DLD1 (cell line): ENCODE results near the gene PSMD8.
"Not testable (repeated sequence)": the region's sequence is repeated elsewhere in the genome, so short reads cannot be mapped to it uniquely, and the experiment has no call there.

Experiments used
- in situ Hi-C: cut with HindIII; loops from 2 replicates; pipeline ENCODE4 v1.10.0; 2017; ENCODE audit warnings: low sequenced_read_pairs

Gene PSMD8

DNA sequence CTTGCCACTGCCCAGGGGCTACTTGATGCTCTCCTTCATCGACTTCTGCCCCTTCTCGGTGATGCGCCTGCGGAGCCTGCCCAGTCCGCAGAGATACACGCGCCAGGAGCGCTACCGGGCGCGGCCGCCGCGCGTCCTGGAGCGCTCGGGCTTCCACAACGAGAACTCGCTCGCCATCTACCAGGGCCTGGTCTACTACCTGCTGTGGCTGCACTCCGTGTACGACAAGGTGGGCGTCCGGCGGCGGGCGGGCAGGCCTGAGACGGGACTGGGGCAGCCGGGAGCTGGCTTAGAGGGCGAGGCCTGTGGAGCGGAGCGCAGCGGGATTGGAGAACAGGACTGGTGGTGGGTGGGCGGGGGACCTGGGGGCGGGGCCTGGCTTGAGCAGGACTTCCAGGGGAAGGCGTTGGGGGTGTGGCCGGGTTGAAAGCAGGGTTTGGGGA, 12.7 kb upstream of the PSMD8 start:
- in situ Hi-C loops = no loop called here

DNA sequence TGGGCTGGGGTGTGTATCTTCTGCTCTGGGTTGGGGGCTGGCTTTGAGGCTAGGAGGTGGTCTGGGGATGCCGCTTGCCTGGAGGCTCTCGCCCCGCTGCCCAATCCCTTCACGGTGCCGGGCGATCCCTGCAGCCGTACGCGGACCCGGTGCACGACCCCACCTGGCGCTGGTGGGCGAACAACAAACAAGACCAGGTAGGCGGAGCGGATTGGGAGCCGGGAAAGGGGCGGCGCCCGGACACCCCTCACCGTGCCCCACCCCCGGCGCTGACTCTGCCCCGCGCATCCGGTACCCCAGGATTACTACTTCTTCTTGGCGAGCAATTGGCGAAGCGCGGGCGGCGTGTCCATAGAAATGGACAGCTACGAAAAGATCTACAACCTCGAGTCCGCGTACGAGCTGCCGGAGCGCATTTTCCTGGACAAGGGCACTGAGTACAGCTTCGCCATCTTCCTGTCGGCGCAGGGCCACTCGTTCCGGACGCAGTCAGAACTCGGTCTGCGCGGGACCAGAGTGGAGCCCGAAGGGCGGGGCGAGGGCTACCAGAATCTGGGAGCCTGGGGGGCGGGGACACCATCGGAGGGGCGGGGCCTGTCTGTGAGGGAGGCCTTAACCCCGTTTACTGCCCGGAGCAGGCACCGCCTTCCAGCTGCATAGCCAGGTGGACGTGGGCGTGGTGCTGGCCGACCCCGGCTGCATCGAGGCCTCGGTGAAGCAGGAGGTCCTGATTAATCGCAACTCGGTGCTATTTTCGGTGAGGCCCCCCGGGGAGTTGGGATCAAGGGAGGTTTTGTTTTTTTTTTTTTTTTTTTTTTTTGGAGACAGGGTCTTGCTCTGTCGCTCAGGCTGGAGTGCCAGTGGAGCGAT, 12.1 kb upstream of the PSMD8 start:
- in situ Hi-C loops = no loop called here

DNA sequence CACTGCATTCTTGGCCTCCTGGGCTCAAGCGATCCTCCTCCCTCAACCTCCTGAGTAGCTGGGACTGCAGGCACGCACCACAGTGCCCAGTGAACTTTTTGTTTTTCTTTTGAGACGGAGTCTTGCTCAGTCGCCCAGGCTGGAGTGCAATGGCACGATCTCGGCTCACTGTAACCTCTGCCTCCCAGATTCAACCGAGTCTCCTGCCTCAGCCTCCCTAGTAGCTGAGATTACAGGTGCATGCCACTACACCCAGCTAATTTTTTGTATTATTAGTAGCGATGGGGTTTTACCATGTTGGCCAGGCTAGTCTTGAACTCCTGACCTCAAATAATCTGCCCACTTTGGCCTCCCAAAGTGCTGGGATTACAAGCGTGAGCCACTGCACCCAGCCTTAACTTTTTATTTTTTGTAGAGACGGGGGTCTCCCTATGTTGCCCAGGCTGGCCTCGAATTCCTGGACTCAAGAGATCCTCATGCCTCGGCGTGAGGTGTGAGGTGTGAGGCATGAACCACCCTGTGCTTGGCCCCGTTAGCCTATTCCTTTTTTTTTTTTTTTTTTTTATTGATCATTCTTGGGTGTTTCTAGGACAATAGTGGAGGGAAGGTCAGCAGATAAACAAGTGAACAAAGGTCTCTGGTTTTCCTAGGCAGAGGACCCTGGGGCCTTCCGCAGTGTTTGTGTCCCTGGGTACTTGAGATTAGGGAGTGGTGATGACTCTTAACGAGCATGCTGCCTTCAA, 11.3 kb upstream of the PSMD8 start:
- in situ Hi-C loops = not testable (repeated sequence)

DNA sequence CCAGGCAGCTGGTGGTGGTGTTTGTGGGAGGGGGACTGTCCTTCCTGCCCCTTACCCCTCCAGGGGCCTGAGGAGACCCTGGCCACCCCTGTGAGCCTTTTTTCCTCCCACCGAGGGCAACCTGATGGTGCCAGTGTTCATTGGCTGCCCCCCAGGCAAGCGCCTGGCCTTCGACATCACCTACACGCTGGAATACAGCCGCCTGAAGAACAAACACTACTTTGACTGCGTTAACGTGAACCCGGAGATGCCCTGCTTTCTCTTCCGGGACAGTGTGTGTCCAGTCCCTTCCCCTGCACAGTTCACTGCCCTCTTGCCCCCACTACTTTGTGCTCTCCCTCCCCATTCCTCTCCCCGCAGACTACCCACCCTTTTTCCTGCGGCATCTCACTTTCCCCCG, 7.3 kb upstream of the PSMD8 start:
- in situ Hi-C loops = no loop called here

DNA sequence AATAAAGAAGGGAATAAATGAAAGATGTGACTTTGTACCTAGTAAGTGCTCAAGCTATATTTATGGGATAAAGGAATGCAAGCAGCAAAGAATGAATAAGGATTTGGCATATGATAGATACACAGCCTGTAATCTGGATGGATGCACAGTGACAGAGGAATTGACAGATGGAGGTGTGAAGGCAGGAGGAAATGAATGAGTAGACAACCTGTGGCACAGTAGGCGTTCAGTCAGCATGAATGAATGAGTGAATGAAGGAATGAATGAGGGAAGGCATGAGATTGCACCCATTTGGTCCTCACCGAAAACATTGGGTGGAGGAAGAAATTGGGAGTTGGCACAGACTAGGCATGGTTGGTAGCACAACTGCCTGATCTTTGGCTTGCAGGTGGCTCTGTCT, 4.8 kb upstream of the PSMD8 start:
- in situ Hi-C loops = no loop called here

DNA sequence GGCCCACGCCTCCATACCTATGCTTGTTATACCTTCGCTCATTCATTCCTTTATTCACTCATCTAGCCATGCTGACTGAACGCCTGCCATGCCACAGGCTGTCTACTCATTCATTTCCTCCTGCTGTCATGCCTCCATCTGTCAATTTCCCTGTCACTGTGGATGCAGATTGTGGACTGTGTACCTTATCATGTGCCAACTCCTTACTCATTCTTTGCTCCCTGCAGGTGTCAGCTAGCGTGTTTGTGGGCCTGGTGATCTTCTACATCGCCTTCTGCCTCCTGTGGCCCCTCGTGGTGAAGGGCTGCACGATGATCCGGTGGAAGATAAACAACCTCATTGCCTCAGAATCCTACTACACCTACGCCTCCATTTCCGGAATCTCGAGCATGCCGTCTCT, 4.1 kb upstream of the PSMD8 start:
- in situ Hi-C loops = no loop called here

DNA sequence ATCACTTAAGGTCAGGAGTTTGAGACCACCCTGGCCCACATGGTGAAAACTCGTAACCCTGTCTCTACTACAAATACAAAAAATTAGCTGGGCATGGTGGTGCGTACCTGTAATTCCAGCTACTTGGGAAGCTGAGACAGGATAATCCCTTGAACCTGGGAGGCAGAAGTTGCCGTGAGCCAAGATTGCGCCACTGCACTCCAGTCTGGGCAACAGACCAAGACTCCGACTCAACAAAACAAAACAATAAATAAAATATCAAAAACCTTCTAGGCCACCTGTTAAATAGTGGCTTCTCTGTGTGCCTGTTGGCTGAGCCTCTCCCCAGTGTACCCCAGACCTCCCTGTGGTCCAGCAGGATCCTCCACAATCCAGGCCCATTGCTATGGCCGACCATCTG, 3.3 kb upstream of the PSMD8 start:
- in situ Hi-C loops = no loop called here

DNA sequence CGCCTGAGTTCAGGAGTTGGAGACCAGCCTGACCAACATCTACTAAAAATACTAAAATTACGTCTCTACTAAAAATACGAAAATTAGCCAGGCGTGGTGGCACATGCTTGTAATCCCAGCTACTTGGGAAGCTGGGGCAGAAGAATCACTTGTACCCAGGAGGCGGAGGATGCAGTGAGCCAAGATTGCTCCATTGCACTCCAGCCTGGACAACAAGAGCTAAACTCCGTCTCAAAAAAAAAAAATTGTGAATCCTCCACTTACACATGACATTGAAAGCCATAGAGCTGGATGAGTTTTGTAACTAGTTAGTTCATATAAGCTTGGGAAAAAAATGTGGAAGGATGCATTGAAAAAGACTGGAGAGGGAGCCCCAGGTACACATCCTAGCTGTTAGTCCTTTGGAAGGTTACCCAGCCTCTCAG, 452 bp upstream of the PSMD8 start:
- in situ Hi-C loops = no loop called here

DNA sequence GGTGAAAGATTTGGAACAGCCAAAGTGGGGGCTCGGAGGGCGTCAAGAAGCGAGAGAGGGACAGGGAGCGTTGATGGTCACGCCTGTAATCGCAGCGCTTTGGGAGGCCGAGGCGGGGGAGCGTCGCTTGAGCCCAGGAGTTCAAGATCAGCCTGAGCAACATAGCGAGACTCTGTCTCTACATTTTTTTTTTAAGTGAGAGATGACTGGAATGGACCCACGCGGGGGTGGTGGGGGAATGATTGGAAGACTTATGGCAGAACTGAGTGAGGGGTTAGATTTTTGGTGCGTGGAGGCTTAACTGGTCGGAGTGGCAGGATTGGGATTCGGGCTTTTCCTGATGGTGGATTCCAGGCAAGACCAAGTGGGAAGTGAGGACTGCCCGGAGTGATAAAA, 725 bp downstream of the PSMD8 start:
- in situ Hi-C loops = no loop called here

DNA sequence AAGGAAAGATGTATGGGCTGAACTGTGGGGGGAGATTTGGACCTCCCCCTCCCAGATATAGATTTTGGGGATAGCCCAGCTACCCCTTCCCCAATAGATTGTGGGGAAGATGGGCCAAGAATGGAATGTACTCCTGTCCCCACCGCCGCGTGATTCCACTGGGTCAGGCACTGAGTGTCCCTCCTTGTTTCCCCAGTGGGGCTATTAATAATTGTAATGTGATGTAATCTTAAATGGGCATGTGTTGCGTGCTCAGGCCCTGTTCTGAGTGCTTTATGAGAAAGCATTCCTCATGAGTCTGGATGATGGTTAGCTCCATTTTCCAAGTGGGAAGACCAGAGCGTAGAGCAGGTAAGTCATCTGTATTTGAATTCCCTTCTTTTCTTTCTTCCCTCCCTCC, 1.4 kb downstream of the PSMD8 start:
- in situ Hi-C loops = no loop called here

DNA sequence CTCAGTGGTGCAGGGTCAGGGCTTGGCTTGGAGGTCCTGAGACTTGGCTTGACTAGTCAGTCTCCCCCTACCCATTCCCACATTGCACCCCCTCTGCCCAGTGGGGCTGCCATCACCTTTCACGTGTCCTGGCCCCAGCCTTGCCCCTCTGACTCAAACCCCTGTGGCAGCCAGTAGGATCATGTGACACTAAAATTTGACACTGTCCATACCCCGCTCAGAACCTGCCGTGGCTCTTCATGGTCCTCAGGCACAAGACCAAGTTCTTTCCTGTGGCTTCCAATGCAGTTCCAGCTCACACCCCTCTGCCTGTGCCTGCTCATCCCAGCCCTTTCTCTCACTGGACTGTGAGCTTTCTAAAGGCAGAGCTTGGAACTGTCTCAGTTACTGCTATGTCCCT, 2.2 kb downstream of the PSMD8 start:
- in situ Hi-C loops = no loop called here

DNA sequence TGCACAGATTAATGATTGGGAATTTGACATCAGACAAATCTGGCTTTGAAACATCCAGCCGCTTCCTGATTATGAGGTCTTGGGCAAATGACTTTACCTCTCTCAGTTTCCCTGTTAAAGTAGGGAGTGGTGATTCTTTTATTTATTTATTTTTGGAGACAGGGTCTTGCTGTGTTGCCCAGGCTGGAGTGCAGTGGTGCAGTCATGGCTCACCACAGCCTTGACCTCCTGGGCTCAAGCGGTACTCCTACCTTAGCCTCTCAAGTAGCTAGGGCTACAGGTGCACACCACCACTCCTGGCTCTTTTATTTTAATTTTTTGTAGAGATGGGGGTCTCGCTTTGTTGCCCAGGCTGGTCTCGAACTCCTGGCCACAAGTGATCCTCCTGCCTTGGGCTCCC, 2.7 kb downstream of the PSMD8 start:
- in situ Hi-C loops = no loop called here

DNA sequence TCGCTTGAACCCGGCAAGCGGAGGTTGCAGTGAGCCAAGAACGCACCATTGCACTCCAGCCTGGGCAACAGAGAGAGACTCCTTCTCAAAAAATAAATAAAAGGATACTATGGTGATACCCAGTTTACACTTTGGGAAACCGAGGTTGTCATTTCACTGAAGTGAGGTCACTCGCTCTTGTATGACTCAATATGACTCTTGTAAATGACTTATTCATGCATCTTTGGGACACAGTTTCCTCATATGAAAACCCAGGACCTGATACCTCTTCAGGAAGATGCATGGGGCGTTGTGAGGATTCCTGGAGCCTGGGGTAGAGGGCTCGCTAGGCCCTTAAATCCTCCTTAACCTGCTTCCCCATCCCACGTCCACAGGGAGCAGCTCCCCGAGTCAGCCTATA, 4.5 kb downstream of the PSMD8 start:
- in situ Hi-C loops = no loop called here

DNA sequence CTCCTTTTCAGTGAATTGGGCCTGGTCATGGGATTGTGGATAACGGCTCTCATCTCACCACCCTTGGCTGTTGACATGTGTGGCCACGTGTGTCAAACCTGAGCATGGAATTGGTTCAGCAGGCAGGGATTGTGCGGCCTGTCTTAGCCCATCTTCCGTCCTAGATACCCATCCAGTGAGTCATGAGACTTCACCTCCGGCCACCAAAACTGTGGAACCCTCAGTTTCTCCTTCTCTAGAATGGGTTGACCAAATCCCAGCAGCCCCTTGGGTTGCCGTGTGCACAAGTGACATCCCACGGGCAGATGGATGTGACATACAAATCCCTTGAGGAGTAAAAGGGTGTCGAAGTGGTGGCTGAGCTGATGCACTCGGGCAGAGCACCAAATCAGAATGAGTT, 6.8 kb downstream of the PSMD8 start:
- in situ Hi-C loops = no loop called here

DNA sequence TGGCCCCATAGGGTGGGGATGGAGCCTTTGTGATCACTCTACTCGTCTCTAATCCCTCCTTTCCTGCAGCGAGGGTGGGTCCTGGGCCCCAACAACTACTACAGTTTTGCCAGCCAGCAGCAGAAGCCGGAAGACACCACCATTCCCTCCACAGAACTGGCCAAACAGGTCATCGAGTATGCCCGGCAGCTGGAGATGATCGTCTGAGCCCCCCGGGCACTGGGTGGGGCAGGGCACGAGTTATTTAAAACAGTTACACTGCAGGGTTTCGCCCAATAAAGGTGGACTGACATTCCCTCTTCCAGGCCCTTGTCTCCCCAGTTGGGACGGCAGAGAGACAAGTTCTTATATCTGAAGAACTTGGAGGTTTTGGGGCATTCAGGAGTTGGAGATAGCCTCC, 8.8 kb downstream of the PSMD8 start:
- in situ Hi-C loops = no loop called here

DNA sequence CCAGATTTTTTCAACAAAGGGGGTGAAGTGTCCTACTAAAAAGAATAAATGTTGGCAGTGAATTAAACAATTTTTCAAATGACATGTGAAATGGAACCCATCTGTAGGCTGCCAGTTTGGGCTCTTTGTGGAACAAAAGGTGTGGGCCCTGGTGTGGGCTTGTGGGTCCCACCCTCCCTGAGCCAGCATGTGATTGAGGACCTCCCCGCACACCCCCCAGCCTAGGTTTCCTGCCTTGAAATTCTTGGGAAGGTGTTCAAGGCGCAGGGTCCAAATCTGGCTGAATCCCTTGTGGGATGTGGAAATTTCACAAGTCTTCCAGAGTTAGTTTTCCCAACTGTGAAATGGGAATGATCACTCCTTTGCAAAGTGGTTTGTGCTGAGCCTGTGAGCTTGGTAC, 9.4 kb downstream of the PSMD8 start:
- in situ Hi-C loops = no loop called here

DNA sequence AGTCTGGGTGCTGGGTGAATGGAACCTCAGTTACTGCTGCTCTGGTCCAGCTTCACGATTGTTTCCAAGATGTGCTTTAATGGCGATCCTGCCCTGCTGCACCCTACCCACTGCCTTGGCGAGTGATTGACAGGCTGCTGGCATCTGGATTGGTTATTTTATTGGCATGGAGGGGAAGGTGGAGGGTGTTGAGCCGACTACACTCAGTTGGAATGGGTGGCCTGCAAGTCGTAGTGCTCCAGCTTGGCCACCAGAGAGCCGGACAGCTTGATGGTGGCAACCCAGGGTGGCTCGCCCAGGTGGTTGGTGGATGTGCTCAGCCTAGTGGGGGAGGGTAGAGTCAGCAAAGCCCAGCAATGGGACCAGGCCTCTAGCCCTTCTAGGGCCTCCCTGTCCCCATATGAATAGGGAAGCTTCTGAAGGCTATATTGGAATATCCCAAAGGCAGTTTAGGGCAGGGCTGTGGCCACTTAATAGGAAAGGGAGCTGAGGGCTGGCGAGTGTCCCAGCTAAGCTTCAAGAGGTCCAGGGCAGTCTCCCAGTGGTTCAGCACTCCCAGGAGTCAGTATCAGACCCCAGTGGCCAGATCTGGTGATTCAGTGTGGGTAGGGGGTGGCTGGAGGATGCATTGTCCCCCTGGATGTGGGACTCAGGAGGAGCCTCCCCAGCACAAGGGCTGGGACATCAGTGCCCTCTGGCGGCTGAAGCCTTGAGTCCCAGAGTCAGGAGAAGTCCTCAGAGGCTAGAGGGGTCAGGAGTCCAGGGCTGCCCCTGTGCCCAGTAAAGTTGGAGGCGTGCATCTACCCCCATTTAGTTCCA, 10.0 kb downstream of the PSMD8 start:
- in situ Hi-C loops = no loop called here

DNA sequence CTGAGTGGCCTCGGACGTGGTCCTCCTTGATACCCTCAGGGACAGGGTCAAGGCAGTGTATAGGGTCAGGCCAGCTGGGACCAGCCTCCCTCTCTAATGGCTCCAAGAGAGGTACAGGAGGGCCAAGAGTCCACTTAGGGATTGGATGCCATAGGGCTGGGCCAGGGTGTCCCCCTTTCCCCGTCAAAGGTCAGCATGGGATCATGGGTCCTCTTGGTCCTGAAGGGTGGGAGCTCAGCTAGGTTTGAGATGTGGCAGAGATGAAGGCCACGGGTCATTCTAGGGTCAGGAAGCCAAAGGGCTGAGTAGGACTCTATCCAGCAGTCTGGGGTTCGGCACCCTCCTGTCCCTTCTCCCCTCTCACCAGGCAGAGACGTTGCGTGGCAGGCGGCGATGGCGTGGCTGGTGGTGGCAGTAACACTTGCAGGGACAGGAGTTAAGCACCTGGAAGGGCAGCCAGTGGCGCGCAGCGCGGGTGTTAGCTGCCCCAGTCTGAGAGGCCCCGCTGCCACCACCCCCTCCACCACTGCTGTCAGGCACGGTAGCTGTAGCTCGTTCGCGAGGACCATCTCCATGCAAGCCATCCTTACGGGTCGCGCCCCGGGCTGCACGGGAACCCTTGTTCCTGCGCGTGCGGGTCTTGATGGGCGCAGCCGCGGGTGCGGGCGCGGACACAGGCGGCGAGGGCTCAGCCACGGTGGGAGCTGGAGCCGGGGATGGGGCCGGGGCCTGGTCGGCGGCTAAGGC, 10.9 kb downstream of the PSMD8 start:
- in situ Hi-C loops = no loop called here

DNA sequence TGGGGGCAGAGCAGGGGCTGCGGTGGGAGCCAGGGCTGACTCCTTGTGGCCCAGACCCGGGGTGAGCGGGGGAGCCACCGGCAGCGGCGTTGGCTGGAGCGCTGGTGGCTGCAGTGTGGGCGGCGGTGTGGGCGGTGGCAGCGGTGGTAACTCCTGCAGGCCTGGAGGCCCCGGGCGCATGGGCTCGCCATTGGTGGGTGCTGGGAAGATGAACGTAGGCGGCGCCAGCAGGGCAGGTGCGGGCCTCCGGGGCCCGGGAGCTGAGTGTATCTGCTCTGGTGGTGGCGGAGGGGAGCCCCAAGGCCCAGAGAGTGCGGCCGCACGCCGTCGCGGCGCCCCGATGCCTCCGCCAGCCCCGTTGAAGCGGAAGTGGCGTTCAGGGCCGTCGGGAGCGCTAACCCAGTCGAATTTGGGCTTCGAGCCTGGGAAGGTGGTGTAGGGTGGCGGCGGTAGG, 11.5 kb downstream of the PSMD8 start:
- in situ Hi-C loops = no loop called here

DNA sequence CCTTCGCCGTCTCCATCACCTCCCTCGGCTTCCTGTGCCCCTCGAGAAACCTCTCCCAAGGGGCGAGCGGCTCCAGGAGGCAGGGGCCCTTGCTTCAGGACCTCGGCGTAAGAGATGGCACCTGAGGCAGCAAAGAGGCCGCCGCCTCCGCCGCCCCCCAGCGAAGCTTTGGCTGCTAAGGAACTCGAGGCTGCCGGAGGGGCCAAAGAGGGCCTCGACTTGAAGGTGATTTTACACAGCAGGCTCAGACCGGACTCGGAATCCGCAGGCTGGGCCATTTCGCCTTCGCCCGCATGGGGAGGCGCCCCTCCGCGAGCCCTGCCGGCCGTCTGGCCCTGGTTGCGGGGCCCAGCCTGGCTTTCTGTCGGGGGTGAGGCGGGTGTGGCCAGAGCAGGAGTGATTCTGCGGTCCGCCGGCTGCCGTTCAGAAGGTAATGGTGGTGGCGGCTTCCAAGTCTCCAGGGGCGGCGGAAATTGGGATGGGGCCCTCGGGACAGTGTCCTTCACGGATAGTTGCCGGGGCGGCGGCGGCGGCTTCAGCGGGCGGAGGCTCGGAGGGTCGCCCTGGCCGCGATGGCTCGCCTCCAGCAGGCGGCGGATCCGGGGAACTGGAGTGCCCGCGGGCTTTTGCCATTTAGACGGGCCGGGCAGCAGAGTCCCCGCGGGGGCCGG, 12.1 kb downstream of the PSMD8 start:
- in situ Hi-C loops = no loop called here
